H9 (cell line): ENCODE measurements around the gene MYL2. TPM values are rescaled to one million over a fixed set of nuclear protein-coding genes. Genes with fewer than 3 reads are reported as not detected.

Experiments
- DNase-seq: peaks from one replicate; pipeline ENCODE4 v3.0.0-alpha.2; 2017
- H2AFZ ChIP-seq: one replicate; pipeline ENCODE4 v1.6.1; 2013; ENCODE audit warnings: mild to moderate bottlenecking, low read length, control low read depth, moderate library complexity
- H2AK5ac ChIP-seq: 2 replicates; pipeline ENCODE4 v1.6.1; 2013; ENCODE audit warnings: low read length, control low read depth, mixed read lengths; ENCODE audit not compliant: insufficient read length
- H2BK120ac ChIP-seq: one replicate; pipeline ENCODE4 v1.6.1; 2013; ENCODE audit warnings: low read depth, mild to moderate bottlenecking, low read length, control low read depth, inconsistent platforms; ENCODE audit not compliant: poor library complexity, severe bottlenecking
- H2BK12ac ChIP-seq: 2 replicates; pipeline ENCODE4 v1.6.1; 2013; ENCODE audit warnings: low read length, control low read depth, mixed read lengths, low read depth; ENCODE audit not compliant: insufficient read length
- H2BK15ac ChIP-seq: 2 replicates; pipeline ENCODE4 v1.6.1; 2013; ENCODE audit warnings: low read depth, low read length, control low read depth
- H2BK20ac ChIP-seq: one replicate; pipeline ENCODE4 v1.6.1; 2013; ENCODE audit warnings: low read depth, mild to moderate bottlenecking, low read length, control low read depth, inconsistent platforms; ENCODE audit not compliant: poor library complexity, severe bottlenecking
- H2BK5ac ChIP-seq: 2 replicates; pipeline ENCODE4 v1.6.1; 2013; ENCODE audit warnings: low read length, control low read depth, mixed read lengths; ENCODE audit not compliant: insufficient read length
- H3K14ac ChIP-seq: 2 replicates; pipeline ENCODE4 v1.6.1; 2013; ENCODE audit warnings: low read length, control low read depth; ENCODE audit not compliant: insufficient read depth
- H3K18ac ChIP-seq: 2 replicates; pipeline ENCODE4 v1.6.1; 2013; ENCODE audit warnings: low read depth, mild to moderate bottlenecking, mixed read lengths, low read length, control low read depth; ENCODE audit not compliant: insufficient read length
- H3K23ac ChIP-seq: 2 replicates; pipeline ENCODE4 v1.6.1; 2013; ENCODE audit warnings: low read length, control low read depth, mixed read lengths, low read depth; ENCODE audit not compliant: insufficient read length
- H3K23me2 ChIP-seq: 2 replicates; pipeline ENCODE4 v1.6.1; 2013; ENCODE audit warnings: low read depth, mild to moderate bottlenecking, mixed read lengths, low read length, control low read depth; ENCODE audit not compliant: insufficient read length, poor library complexity, severe bottlenecking
- H3K27ac ChIP-seq: 2 replicates; pipeline ENCODE4 v1.5.1; 2013; ENCODE audit warnings: low read length, control low read depth, mixed read lengths, low read depth; ENCODE audit not compliant: insufficient read length
- H3K27me3 ChIP-seq: 2 replicates; pipeline ENCODE4 v1.6.1; 2013; ENCODE audit warnings: low read length, control low read depth, inconsistent platforms; ENCODE audit not compliant: insufficient read depth
- H3K4ac ChIP-seq: 2 replicates; pipeline ENCODE4 v1.6.1; 2013; ENCODE audit warnings: low read depth, mild to moderate bottlenecking, control low read depth, inconsistent platforms, low read length, moderate library complexity
- H3K4me1 ChIP-seq: 2 replicates; pipeline ENCODE4 v1.6.1; 2013; ENCODE audit warnings: low read length, control low read depth, inconsistent platforms; ENCODE audit not compliant: insufficient read depth
- H3K4me2 ChIP-seq: 2 replicates; pipeline ENCODE4 v1.6.1; 2013; ENCODE audit warnings: low read length, control low read depth, mixed read lengths; ENCODE audit not compliant: insufficient read length, insufficient read depth
- H3K56ac ChIP-seq: 2 replicates; pipeline ENCODE4 v1.6.1; 2013; ENCODE audit warnings: low read depth, mild to moderate bottlenecking, mixed read lengths, low read length, control low read depth; ENCODE audit not compliant: insufficient read length
- H3K79me1 ChIP-seq: 2 replicates; pipeline ENCODE4 v1.6.1; 2013; ENCODE audit warnings: low read depth, mild to moderate bottlenecking, moderate library complexity, low read length, control low read depth, inconsistent platforms; ENCODE audit not compliant: insufficient read depth, poor library complexity, severe bottlenecking
- H3K79me2 ChIP-seq: 2 replicates; pipeline ENCODE4 v1.6.1; 2013; ENCODE audit warnings: low read length, control low read depth, inconsistent platforms; ENCODE audit not compliant: insufficient read depth
- H3K9ac ChIP-seq: 2 replicates; pipeline ENCODE4 v1.6.1; 2013; ENCODE audit warnings: low read length, control low read depth, mixed read lengths; ENCODE audit not compliant: insufficient read length; ENCODE audit errors: extremely low read depth
- H3K9me3 ChIP-seq: one replicate; pipeline ENCODE4 v1.6.1; 2013; ENCODE audit warnings: low read depth, low read length, inconsistent platforms; ENCODE audit not compliant: control insufficient read depth
- H3T11ph ChIP-seq: one replicate; pipeline ENCODE4 v1.6.1; 2013; ENCODE audit warnings: mild to moderate bottlenecking, low read length, control low read depth, inconsistent platforms
- H4K20me1 ChIP-seq: one replicate; pipeline ENCODE4 v1.6.1; 2013; ENCODE audit not compliant: control insufficient read depth, insufficient read length, insufficient read depth
- H4K5ac ChIP-seq: 2 replicates; pipeline ENCODE4 v1.6.1; 2013; ENCODE audit warnings: low read depth, mild to moderate bottlenecking, mixed read lengths, low read length, control low read depth; ENCODE audit not compliant: insufficient read length
- H4K8ac ChIP-seq: replicated peaks from 2 replicates; pipeline ENCODE4 v1.6.1; 2013; ENCODE audit warnings: low read length, control low read depth, mixed read lengths, low read depth; ENCODE audit not compliant: insufficient read length
- H4K91ac ChIP-seq: 2 replicates; pipeline ENCODE4 v1.6.1; 2013; ENCODE audit warnings: low read depth, mild to moderate bottlenecking, moderate library complexity, mixed read lengths, low read length, control low read depth; ENCODE audit not compliant: insufficient read length
- H3K27ac Mint-ChIP-seq, 3 experiments: 2 replicates in 2 of 3; 3 replicates in 1 of 3; pipeline ENCODE4 v1.8.0; 2020 to 2021; ENCODE audit warnings: mixed read lengths in 3 of 3, mild to moderate bottlenecking in 1 of 3, moderate library complexity in 1 of 3
- H3K27me3 Mint-ChIP-seq: 2 replicates; pipeline ENCODE4 v1.8.0; 2021; ENCODE audit warnings: low read depth, mild to moderate bottlenecking, moderate library complexity, mixed read lengths
- H3K36me3 Mint-ChIP-seq, 3 experiments: 2 replicates in 2 of 3; 3 replicates in 1 of 3; pipeline ENCODE4 v1.8.0; 2020 to 2021; ENCODE audit warnings: low read depth in 3 of 3, mixed read lengths in 3 of 3; ENCODE audit not compliant: insufficient read depth in 1 of 3
- H3K4me1 Mint-ChIP-seq, 2 experiments: 2 replicates each; pipeline ENCODE4 v1.8.0; 2020; ENCODE audit warnings: mixed read lengths in 2 of 2
- H3K4me3 Mint-ChIP-seq, 2 experiments: 2 replicates in 1 of 2; 3 replicates in 1 of 2; pipeline ENCODE4 v1.8.0; 2020 to 2021; ENCODE audit warnings: mild to moderate bottlenecking in 2 of 2, mixed read lengths in 2 of 2, moderate library complexity in 1 of 2
- H3K9me3 Mint-ChIP-seq, 2 experiments: 2 replicates in 1 of 2; 3 replicates in 1 of 2; pipeline ENCODE4 v1.8.0; 2020; ENCODE audit warnings: mild to moderate bottlenecking in 2 of 2, mixed read lengths in 2 of 2, moderate library complexity in 1 of 2
- CTCF ChIP-seq: fragments of 200-600 bp; sonication (generic); conservative IDR thresholded peaks from 3 replicates; pipeline ENCODE4 v1.8.0; 2021; ENCODE audit warnings: antibody characterized with exemption, mild to moderate bottlenecking
- WGBS: extraction: QIAGEN DNeasy Blood & Tissue Kit; methylation state at CpG from one replicate; pipeline ENCODE4 v1.1.7; 2013; ENCODE audit warnings: missing lambda C conversion rate, low lambda C conversion rate, mixed read lengths; ENCODE audit not compliant: insufficient read length; ENCODE audit errors: extremely low coverage; 5-methylcytosine and 5-hydroxymethylcytosine counted together
- total RNA-seq: library from RNA; stranded (reverse); gene quantifications from 2 replicates; pipeline ENCODE4 v1.2.1, GENCODE V29; 2021

Gene MYL2
- total RNA-seq, 1 experiment from 2014 or later, result not detected

DNA sequence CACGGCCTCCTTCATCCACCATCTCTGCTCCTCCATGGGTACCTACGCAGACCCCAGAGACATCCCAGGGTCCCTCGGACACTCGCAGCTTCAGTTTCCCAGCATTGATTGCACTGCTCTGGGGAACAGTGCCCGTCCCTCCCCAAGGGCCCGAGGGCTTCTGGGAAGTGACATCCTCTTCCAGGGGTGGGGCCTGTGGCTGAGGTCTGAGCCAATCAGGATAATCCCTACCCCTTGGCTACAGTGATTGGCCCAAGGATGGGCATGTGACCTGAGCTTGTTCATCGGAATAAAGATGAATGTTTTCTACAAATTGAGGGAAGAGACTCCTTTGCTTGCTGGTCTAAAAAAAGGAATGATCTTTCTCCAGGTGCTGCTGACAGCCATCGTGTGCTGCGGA is 37.3 kb upstream of the MYL2 start:
- no peaks in the 10 kb centered on the region; a peak in 1 of 7 replicates for H3K36me3 Mint-ChIP-seq

More for the DNA sequence above, 37.3 kb upstream of the MYL2 start:
- Histone ChIP-seq H4K8ac (no peak overlapping the region), H3K18ac (no peak overlapping the region), H4K20me1 (no peaks in the 10 kb centered on the region), H3K23ac (no peak overlapping the region), H3K9me3 (no peaks in the 10 kb centered on the region), H3K23me2 (no peaks in the 10 kb centered on the region), H3K4me1 (no peaks in the 10 kb centered on the region), H3K4me2 (no peak overlapping the region), H3K56ac (no peak overlapping the region), H3K27ac (no peak overlapping the region), H3K9ac (no peak overlapping the region), H2AFZ (no peak overlapping the region), H3K4ac (no peak overlapping the region), H2BK15ac (no peak overlapping the region), H4K5ac (no peak overlapping the region), H2BK120ac (no peak overlapping the region), H2BK12ac (no peak overlapping the region), H3K14ac (no peak overlapping the region), H4K91ac (no peak overlapping the region), H3K79me1 (no peaks in the 10 kb centered on the region), H2BK5ac (no peak overlapping the region), H3T11ph (no peak overlapping the region), H3K27me3 (no peaks in the 10 kb centered on the region), H2BK20ac (no peak overlapping the region), H3K79me2 (no peaks in the 10 kb centered on the region), H2AK5ac (no peak overlapping the region)
- Mint-ChIP-seq H3K9me3 (0 out of 5 replicates have a peak, but pooled peaks cover 0 to 1% of the 10 kb centered on the region in 2 experiments), H3K27ac (no peak overlapping the region), H3K4me3 (no peak overlapping the region), H3K27me3 (peaks cover 14% of the 10 kb centered on the region), H3K4me1 (peaks cover 0 to 4% of the 10 kb centered on the region in 2 experiments; a peak in 1 of 4 replicates)
- no peak for TF ChIP-seq CTCF
- no CpG with 5 or more reads among the region's 9 CpGs for WGBS
- DNase-seq, result peak; percentile 27
